GM12872 (cell line): ENCODE results near the gene MICU1.

ENCODE experiments used
- TF ChIP-seq, protein P1 (sequence below): IDR thresholded peaks from 3 replicates; pipeline ENCODE4 v1.5.1; 2011; ENCODE audit warnings: low read depth, mild to moderate bottlenecking, low read length, moderate library complexity; ENCODE audit not compliant: insufficient read depth

The MICU1 gene

DNA sequence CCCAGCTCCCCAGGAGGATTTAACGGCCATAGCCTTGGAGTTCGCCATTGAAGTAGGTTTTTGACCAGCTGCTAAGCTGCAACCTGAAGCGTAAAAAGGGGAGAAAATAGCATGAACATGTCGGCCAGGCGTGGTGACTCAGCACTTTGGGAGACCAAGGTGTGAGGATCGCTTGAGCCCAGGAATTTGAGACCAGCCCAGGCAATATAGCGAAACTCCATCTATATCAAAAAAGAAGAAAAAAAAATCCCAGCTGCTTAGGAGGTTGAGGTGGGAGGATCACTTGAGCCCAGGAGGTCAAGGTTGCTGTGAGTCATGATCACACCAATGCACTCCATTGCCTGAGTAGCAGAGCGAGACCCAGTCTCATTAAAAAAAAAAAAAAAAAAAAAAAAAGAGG is 33.8 kb upstream of the MICU1 start:
- TF ChIP-seq, protein P1, sequence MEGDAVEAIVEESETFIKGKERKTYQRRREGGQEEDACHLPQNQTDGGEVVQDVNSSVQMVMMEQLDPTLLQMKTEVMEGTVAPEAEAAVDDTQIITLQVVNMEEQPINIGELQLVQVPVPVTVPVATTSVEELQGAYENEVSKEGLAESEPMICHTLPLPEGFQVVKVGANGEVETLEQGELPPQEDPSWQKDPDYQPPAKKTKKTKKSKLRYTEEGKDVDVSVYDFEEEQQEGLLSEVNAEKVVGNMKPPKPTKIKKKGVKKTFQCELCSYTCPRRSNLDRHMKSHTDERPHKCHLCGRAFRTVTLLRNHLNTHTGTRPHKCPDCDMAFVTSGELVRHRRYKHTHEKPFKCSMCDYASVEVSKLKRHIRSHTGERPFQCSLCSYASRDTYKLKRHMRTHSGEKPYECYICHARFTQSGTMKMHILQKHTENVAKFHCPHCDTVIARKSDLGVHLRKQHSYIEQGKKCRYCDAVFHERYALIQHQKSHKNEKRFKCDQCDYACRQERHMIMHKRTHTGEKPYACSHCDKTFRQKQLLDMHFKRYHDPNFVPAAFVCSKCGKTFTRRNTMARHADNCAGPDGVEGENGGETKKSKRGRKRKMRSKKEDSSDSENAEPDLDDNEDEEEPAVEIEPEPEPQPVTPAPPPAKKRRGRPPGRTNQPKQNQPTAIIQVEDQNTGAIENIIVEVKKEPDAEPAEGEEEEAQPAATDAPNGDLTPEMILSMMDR = no peak

DNA sequence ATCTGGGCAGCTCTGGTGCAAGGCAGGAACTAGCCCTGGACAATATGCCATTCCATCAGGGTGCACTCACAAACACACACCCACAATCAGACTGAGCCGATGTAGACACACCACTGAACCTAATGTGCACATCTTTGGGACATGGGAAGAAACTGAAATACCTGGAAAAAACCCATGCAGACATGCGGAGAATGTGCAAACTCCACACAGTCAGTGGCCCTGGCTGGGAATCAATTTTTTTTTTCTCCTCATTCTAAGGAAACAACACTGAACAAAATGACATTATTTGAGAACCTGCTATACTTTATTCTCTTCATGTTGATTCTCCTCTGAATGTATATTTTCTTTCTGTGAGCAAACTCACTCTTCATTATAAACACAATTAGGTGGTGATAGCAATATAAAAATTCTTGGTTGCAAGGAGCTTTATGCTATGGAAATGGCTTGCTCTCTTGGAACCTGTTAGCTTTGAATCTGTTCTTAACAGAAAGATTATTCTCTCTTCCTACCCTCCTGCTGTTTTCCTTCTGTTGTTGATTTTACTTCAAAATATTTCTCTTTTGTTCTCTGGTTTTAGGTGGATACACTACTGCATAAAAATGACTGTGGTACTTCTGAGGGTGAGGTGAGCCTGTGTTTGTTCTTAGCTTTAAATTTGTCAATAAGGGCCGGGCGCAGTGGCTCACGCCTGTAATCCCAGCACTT is 33.0 kb upstream of the MICU1 start:
- TF ChIP-seq, protein P1 = no peak

DNA sequence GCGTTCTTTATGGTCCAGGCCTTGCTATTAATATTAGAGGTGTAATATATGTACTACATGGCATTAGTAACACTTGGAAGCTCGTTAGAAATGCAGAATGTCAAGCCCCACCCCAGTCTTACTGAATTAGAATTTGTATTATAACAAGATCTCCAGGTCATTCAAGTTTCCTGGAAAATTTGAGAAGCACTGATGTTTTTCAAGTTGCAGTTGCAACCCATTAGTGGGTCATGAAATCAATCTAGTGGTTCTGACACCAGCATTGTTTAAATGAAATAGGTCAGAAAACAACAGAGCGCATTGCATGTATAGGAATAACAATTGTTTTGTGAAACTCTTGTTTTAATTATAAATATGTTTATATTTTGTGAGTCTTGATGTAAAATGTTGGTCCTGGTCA is 28.8 kb upstream of the MICU1 start:
- TF ChIP-seq, protein P1 = no peak

DNA sequence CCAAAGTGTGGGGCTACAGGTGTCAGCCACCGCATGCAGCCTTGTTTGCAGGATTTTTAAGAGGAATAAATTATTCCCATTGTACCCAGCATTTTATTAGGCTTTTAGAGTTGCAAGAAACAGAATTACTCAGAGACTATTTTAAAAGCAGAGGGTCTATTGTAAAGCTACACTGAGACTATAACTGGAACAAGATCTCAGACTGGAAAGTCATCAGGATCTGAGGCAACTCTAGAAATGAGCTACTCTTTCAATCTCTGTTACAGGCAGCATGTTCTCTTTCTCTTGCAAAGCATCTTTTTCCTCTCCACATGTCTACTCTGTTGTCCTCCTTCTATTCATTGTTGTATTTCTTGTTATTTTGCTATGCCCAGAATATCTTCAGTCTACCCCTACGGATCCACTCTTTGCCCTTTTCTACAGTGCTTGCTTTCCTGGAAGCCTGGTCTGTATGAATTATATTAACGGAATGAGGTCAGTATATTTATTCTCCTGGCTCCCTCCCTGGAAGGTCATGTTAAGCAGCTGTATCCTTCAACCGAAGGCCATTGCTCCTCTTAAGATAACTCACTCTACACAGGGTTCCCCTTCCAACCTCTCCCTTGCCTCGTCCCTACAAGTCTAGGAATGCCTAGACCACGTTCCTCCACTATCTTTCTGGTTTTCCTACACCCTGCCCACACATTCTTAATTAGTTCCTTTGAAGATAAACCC is 27.7 kb upstream of the MICU1 start:
- TF ChIP-seq, protein P1 = no peak

GRCh38 chr10:72649291-72649690 is 23.4 kb upstream of the MICU1 start:
- TF ChIP-seq, protein P1 = no peak

DNA sequence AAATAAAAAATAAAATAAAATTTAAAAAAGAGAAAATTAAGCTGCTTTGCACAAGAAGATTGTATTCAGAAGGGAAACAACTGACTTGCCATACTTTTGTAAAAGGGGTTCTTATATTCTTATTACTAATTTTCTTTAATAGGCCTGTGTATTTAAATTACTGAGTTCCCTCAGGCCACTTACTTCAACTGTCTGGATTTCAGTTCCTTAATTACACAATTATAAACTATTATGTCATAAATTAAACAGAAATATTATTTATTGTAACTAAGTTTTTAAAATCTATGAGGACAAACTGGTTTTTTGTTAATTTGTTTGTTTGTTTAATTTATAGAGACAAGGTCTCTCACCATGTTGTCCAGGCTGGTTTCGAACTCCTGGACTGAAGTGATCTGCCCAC is 22.4 kb upstream of the MICU1 start:
- TF ChIP-seq, protein P1 = no peak

GRCh38 chr10:72645263-72645858 is 19.5 kb upstream of the MICU1 start:
- TF ChIP-seq, protein P1 = no peak
